DMS153 treated with DMSO at 0.1 percent for 48 hours (cell line): ENCODE results near the gene SUCLG2.

Source experiments
- DNase-seq: peaks from one replicate; lab custom pipeline; 2025; ENCODE audit not compliant: unreplicated experiment; lab: John Stamatoyannopoulos, UW

Gene SUCLG2

DNA sequence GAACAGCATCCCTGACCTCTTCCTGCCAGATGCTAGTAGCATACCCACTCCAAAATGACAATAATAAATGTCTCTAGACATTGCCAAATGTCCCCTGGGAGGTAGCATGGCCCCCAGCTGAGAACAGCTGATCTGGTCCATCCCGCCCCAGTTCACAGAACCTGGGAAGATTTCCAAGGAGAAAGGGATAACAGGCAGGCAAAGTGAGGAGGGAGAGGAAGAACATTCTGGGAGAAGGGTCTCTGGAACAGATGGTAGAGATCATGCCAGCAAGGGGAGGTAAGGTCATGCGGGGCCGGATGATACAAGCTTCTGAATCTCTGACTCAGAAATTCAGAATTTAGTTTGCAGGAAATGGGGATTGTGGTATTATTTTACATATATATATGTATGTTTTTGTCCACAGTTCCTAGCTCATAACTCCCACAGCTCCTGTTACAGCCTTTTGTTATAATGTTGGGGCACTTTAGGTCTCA is 192.7 kb downstream of the SUCLG2 start:
- DNase-seq: no peak

DNA sequence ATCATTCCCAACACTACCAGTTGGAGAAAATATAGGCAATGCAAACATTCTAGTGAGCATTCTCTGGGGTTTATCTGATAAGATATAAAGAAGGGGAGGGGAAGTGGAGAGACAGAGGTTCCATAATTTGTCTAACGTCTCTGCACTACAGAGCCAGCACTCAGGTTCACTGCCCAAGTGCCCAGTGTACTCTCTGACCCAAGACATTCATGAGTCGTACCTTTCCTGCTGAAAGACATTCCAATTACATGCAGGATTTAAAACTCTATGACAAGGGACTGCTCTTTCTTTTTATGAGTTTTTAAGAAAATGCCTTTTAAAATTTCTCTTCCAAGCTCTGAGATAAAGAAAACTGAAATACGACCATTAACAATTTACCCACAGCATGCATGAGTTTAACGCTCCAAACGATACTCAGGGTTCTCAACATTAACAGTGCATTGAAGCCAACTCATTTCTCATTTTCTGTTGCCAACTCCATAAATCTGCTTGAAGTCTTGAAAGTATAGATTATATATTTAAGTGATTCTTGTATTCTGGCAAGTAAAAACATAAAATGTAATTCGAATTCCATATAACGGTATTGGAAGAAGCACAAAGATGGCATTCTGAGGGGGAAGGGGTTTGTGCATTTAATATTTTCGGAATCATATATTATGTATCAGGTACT is 193.4 kb downstream of the SUCLG2 start:
- DNase-seq: no peak

DNA sequence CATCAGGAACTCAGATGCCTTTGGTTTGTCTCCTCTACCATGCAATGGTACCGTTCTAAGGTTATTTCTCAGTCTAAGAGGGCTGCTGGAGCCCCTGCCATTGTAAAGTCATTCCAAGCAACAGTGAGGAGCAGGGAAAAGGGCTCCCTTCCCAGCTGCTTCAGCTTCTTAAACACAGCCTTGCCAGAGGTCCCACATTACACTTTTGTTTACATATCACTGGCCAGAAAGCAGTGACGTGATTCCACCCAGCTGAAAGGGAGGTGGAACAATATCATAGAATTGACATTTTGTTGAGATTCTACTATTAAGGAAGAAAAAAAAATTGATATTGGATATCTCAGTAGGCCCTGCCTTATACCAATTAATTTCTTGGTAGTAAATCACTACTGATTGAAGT is 194.6 kb downstream of the SUCLG2 start:
- DNase-seq: no peak

DNA sequence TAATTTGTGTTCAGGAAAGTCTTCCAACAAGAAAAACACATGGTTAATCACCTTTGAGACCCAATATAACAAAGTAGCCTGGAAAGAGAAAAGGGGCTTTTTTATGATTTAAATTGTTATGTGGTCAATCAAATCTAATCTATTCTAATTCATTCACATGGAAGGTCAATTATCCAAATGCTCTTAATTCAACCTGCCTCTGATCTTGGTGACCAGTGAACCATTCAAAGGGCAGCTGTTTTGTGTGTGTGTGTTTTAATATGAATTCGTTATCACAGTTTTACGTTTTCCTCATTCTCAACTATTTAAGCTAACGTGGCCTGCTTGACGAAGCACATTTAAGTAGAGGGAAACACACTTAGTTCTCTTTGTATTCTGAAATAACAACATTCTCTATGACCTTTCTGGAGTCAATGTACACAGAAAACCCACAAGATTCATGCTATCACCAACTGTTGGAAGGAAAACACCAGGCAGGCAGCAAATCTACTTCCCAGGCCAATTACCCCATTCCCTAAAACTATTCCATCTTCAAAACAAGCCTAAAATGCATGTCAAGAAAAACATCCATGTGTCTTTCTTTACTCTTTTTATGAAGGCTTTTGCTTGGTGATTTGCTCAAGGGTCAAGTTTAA is 195.4 kb downstream of the SUCLG2 start:
- no peak for DNase-seq

DNA sequence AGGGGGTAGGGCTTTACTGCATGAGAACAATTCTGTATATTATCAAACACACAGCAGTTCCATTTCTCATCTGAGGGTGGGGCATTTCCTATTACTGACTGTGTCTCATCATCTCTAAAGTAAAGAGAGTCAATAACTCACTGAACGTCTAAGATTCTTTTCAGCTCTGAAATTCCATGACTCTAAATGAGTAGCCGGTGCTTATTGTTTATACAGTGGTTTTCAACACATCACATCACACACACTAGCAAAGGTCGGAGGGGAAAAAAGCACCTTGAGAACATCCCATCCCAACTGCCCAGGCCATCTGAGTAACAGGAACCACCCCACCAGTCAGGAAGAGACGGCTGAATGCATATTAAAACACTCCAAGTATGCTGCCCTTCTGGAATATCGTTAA is 196.0 kb downstream of the SUCLG2 start:
- DNase-seq: no peak

DNA sequence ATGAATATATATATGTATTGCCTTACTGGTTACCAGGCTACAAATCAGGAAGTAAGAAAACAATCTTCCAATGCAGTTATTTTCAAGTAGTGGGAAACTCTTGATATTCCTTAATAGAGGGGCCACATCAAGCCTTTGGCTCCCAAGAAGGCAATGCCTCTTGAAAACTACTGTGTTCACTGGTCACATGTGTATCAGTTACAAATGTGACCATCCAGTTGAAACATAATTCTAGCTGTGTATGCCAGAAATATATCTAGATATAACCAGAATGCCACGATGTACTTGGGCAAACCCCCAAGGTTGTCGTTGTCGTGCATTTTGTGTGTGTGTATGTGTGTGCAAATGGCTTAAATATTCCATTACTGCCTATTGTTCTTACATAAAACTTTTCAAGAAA is 200.8 kb downstream of the SUCLG2 start:
- no peak for DNase-seq

DNA sequence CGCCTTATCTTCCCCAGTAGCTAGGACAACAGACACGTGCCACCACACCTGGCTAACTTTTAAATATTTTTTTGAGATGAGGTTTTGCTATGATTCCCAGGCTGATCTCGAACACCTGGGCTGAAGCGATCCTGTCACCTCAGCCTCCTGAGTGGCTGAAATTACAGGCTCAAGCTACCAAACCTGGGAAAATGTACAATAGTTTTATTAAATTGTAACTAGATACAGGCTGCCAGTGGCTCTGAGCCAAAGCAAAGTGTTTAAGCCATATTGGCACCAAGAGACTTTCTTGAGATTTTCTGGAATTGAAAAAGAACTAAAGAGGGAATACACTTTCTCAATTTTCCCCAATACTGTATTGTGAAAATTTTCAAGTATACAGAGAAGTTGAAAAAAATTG is 204.3 kb downstream of the SUCLG2 start:
- no peak for DNase-seq

DNA sequence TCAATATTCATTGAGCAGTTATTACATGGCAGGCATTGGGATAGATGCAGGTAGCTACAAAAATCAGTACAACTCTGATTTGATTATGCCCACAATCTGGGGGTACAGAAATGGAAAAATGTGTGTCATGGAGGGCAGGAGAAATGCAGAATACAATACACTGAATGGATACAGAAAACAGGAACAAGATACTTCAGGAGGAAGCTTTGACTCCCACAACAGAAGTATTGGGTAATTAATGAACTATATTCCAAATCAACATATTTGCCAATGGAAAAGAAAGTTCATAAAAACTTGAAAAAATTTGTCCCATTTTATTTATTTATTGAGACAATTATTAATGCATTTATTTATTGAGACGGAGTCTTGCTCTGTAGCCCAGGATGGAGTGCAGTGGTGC is 207.0 kb downstream of the SUCLG2 start:
- no peak for DNase-seq

DNA sequence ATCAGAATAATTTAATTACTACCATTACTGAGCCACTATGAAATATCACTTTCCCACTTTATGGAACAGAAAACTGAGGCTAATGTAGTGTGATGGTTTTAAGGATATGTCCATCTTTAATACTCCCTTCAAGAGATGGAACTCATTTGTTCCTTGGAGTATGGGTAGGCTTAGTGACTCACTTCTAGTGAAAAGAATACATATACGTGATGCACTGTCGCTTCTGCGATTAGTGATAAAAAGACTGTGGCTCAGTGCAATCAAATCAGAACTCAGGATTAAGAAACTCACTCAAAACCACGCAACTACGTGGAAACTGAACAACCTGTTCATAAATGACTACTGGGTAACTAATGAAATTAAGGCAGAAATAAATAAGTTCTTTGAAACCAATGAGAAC is 216.6 kb downstream of the SUCLG2 start:
- DNase-seq: no peak

DNA sequence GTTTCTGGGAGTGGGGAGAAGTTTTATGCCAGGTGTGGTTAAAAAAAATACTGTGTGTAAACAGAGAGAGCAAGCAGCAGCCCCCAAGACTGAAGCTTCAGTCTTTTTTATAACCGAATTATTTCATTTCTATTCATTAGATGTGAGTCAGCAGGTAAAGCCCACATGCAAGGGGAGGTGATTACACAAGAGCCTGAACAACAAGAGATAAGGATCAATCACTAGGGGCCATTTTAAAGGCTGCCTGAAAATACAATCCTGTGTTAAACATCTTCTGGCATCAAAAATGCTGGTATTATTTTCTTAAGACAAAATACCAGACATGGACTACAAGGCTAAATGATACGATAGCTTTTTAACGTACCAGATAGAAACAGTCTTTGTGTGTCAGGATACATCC is 217.3 kb downstream of the SUCLG2 start:
- no peak for DNase-seq

DNA sequence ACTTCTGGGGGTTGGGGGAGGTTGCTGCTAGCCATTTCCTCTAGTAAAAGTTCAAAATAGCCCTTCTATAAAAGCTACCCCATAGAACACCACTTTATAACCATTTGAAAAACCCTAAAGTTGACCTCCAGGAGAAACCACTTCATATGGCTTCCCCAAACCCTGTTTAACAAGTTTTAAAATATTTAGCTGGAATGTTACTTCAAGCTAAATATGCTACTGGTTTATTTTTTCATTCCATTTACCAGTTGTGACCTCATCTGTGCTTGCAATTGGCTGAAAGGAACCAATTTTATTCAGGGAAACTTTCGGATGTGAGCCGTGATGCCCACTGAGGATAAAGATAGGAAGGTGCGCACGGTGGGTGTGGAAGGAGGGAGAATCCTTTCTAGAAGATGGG is 221.3 kb downstream of the SUCLG2 start:
- no peak for DNase-seq

DNA sequence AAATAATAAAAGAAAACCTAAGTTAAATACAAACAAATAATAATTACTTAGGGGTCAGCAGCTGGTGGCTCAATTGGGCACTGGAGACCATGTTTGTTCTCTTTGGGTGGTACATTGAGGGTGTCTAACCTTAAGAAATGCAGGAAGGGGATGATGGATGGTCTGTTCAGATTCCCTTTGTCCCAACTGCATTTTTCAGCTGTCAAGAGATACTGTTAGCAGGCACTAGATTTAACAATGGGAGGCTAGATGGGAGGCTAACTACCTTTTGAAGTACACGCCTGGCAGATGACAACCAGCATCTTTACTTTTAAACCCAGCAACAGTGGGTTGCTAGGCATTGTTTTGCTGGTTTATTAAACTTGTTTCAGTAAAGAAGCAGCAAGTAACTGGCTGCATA is 222.5 kb downstream of the SUCLG2 start:
- no peak for DNase-seq

DNA sequence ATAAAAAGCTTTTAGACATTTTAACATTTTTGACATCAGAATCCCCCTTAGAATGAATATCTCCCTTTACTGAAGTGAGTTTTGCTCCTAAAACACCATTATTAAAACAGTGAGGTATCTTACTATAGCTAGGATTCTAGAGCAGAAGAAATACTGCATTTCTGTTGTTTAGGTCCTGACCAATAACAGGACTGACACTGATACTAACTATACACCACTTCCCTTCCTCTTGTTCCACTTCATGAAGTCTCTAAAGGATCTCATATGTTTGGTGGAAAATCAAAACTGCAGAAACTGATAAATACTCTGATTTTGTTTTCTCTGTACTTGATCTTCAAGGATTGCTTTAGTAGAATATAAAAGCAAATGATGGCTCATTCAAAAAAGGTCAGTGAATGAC is 230.7 kb downstream of the SUCLG2 start:
- DNase-seq: no peak

DNA sequence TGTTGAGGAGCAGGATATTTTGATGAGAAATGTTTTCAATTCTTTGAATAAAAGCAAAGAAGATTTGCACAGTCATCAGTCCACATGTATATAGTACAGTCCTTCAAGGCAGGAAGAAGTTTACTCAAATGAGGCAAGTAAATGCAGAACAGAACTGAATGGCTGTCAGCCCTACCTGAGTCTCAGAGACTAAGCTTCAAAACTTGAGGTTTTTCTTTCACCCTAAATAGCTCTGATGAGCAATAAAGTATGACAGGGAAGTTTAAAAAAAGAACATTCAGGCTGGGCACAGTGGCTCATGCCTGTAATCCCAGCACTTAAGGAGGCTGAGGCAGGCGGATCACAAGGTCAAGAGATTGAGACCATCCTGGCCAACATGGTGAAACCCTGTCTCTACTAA is 232.5 kb downstream of the SUCLG2 start:
- DNase-seq: no peak

DNA sequence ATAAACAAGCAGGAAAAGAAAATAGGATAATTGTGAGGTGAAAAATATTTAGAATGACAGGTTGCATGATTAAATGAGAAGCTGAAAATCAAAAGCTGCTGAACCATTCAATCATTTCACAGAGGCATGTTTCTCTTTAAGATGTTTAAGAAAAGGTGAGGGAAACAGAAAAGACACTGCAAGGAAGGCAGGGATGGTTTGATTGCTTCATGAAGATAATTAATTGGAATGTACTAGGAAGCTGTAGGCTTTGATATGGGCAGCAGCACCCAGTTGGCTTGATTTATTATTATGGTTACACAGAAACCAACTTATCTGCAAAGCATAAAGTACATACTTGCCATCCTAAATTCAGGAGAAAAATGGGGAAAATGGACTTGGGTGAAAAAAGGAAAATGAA is 234.6 kb downstream of the SUCLG2 start:
- no peak for DNase-seq

DNA sequence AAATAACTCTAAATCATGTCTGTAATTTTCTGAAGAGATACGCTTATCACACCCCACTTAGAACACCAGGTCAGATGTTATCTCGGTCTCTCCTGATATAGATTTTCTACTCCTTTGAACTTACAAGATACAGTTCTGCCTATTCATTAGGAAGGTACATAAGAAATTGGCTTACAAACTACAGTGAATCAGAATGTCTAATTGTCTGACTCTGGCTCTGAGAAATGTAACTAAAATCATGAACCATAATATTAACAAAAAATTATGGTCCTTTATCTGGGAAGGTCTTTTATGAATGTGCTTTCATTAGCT is 235.2 kb downstream of the SUCLG2 start:
- DNase-seq: no peak

DNA sequence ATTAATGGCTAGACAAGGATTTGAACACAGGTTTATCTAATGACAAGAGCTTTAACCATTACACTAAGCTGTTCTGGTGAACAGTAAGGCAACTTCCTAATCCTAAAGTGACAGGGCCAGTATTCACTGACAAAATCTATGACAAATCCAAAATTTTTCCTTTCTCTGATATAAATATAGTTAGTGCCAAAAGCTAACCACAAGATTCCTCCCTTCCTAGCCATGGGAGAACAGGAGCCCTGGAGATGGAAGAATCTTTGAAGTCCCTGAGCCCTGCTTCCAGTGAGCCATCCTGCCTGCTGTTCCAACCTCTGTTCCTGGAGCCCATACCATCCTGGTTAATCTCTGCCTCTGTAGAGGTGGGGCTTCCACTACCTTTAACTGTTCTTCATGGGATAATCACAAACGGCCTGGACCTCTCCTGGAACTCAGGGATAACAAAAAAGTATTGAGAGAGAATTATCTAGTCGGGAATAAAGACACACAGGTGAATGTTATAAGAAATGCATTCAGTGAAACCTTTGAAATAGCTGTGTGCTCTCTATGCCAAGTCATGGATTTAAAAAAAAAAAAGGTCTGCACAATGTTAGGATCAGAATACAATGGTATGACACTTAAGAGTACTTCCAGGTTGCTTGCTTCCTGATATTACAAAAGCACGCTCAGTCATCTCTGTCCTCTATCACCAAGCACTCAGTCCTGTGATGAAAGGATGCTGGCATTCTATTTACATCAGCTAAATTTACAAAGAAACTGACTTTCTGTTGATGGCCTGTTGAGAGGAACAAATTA is 235.8 kb downstream of the SUCLG2 start:
- DNase-seq: no peak

DNA sequence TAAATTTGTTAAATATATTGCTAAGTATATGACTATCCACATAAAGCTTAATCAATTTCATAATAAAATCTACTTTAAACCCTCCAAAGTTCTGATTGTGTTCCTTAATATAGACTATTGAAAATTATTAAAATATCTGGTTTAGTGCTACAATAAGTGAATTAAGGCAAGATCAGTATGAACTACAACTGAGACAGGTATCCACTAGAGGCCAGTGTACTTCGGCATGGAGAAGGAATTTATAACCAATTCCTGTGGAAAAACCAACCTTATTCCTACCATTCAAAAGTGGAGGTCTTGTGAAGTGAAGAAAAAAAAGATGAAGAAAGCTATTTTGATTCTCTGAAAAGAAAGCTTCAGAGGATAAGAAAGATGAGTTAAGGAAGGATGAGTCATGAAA is 237.7 kb downstream of the SUCLG2 start:
- DNase-seq: no peak

DNA sequence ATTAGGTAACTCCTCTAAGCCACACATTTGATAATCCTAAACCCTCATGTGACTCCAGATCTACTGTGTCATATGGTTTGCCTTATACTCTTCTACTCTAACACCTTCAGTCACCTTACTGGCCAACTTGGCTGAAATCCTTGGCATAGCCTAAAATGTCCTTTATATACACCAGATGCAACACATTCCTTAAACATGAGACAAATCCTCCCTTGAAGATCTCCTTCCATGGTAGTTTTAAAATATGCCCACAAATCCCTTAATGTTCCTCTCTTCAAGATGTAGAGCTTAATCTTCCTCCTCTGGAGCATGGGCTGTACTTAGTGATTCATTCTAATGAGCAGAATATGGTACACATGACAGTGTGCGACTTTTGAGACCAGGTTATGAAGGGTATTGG is 238.9 kb downstream of the SUCLG2 start:
- no peak for DNase-seq

DNA sequence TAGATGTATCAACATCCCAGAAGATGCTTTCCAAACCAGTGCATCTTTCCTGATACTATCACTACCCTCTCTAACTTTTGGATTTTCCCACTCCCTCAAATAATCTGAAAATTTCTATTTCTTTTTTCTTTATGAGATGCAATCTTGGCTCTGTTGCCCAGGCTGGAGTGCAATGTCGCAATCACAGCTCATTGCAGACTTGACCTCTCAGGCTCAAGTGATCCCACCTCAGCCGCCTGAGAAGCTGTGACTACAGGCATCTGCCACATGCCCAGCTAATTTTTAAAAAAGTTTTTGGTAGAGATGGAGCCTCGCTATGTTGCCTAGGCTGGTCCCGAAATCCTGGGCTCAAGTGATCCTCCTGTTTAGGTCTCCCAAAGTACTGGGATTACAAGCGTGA is 239.7 kb downstream of the SUCLG2 start:
- DNase-seq: no peak

DNA sequence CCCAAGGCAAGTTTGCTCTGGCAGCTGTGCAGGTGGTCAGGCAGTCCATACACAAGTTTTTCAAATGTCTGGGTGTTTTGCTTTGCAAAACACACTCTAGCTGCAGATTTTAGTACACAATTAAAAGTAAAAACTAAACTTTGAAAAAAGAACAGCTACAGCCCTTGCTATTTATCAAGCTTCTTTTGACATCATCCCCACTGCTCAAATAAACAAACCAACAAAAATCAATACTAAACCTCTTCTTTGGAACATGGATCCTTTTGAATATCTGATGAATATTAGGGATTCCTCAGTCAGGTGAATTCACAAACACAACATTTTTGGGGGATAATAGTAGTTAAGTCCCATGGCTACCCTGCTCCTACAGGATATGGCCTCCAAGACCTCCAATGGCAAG is 249.2 kb downstream of the SUCLG2 start:
- DNase-seq: no peak

DNA sequence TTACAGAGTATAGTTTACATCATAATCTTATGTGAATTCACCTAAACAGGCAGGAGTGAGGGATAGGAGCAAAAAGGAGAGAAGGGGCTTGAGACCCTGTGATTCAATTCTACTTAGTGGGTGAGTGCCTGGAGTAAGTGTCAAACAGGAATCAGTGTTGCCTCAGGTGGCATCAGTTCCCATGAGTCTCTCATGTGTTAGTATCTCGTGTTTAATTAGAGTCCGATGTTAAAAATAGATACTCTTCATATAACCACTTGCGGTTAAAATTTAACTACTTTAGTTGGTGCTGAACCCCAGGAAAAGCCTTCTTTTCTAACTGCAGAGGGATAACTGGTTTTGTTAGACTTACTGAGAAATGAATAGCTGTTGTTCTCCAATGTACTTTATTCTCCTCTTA is 251.5 kb downstream of the SUCLG2 start:
- no peak for DNase-seq
